Hepatocyte (in vitro differentiated cells): ENCODE measurements around the gene LMOD2.

Experiments used
- CTCF ChIP-seq: fragments of 200-600 bp; sonication (generic); IDR thresholded peaks from 2 replicates; pipeline ENCODE4 v1.5.1; 2016; ENCODE audit warnings: antibody characterized with exemption, mild to moderate bottlenecking; ENCODE audit not compliant: poor library complexity
- EZH2 ChIP-seq: fragments of 200-600 bp; sonication (generic); IDR thresholded peaks from 2 replicates; pipeline ENCODE4 v1.6.1; 2016; ENCODE audit warnings: antibody characterized with exemption, mild to moderate bottlenecking, borderline replicate concordance
- EZH2phosphoT487 ChIP-seq: fragments of 200-600 bp; sonication (generic); IDR thresholded peaks from one replicate; pipeline ENCODE4 v1.6.1; 2018; ENCODE audit warnings: antibody characterized with exemption, mild to moderate bottlenecking, low read depth, moderate library complexity; ENCODE audit not compliant: unreplicated experiment, severe bottlenecking

- TF ChIP-seq CTCF = no peak
- TF ChIP-seq EZH2 = no peak
- TF ChIP-seq EZH2phosphoT487 = no peak
Measured at GRCh38 chr7:123649964-123650363, 5.7 kb upstream of the LMOD2 start.
